Measurements from ENCODE around the gene TCHHL1.

Gene TCHHL1

DNA sequence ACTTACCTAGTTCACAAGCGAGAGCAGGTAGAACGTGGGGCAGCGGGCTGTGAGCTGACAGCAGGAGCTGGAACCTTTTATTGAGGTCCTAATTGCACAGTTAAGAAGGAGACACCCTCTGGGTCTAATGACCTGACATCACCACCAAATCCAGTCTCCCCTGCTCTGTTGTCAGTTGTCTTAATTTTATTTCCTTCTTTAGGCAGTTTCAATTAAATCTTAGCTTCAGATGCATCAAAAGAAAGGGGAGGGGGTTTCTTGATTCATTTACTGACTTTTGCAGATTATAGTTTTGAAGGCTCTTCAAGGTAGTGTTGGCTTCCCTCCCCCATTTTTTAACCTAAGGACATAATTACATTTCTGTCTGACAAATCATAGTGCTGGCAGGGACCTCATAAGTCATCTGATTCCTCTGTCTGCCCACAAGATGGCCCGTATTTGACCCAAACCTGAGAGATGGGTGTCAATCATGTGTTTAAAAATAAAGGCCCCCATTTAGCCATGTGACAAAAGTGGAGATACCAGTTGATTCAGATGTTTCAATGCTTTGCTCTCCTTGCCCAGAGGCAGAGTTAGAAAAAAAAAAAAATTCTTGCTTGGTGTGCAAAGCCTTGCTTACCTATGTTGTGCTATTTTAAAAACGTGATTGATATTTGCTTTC is at the start of gene TCHHL1:
TCHHL1 (minus strand) TSS at position 51 of the 661 bp plus-strand sequence. CDS start 921 bp downstream, outside the sequence.
- no peak for DNase-seq

- DNase-seq = no peak
These were observed 48.4 kb upstream of the TCHHL1 start for GRCh38 chr1:152137215-152137614.

- no peak for DNase-seq
These were observed 41.3 kb upstream of the TCHHL1 start for GRCh38 chr1:152130186-152130585.

GRCh38 chr1:152127673-152128072 is 38.8 kb upstream of the TCHHL1 start:
- DNase-seq = no peak

DNA sequence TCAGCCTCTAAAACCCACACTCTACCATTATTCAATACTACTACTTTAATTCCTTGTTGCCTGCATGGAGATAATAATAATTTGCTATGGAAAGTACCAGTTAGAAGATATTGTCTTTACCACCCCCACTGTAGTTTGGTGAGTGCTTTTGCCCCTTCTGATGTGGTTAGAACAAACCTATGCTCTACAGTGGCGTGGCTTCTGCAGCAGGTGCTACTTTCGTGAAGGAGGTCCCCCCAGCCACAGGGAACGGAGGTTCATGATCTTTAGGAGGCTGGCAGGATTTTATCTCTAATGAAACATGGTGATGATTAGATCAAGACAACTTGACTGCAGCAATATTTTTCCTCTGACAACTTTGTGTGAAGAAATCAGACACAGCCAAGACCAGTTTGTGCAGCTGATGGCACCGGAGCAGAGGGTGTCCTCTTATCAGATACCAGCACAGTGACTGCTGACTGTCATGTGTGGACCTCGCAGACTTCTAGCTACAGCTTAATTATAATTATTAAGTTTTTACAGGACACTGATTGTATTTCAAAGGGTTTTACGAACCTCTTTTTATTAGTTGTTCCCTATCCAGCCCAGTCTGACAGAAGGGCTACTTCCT is 37.1 kb upstream of the TCHHL1 start:
- DNase-seq = no peak

- DNase-seq = no peak
These were observed 30.1 kb upstream of the TCHHL1 start for GRCh38 chr1:152118915-152119314.

GRCh38 chr1:152115344-152115743 is 26.5 kb upstream of the TCHHL1 start, which contains the start of gene TCHH:
TSS of gene TCHH (minus strand) at chr1:152115444. CDS start at chr1:152114080, 1,364 bp downstream.
- no peak for DNase-seq

GRCh38 chr1:152112885-152113432 is 24.1 kb upstream of the TCHHL1 start:
- DNase-seq = no peak

DNA sequence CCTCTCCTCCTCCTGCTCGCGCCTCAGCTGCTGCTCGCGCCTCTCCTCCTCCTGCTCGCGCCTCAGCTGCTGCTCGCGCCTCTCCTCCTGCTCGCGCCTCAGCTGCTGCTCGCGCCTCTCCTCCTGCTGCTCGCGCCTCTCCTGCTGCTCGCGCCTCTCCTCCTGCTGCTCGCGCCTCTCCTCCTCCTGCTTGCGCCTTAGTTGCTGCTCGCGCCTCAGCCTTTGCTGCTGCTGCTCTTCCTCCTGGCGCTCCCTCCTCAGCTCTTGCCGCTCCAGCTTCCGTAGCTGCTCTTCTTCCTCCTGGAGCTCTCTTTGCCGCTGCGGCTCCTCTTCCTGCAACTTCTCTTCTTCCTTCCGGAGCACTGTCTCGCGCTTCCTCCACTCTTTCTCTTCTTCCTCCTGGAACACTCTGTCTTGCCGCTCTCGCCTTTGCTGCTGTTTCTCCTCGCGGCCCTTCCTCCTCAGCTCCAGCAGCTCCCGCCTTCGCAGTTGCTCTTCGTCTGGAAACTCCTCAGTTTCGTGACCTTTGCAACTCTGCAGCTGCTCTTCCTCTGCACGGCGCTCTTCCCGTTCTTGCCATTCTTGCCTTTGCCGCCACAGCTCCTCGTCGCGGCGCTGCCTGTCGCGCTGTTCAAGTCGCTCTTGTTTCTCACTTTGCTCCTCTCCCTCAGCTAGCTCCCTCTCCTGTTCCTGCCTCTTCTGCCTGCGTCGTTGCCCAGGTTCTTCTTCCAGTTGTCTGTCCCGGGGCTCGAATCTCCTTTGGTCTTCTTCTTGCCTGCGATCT is 23.4 kb upstream of the TCHHL1 start:
- DNase-seq = peak in 1 of 2 donors; percentile 21

DNA sequence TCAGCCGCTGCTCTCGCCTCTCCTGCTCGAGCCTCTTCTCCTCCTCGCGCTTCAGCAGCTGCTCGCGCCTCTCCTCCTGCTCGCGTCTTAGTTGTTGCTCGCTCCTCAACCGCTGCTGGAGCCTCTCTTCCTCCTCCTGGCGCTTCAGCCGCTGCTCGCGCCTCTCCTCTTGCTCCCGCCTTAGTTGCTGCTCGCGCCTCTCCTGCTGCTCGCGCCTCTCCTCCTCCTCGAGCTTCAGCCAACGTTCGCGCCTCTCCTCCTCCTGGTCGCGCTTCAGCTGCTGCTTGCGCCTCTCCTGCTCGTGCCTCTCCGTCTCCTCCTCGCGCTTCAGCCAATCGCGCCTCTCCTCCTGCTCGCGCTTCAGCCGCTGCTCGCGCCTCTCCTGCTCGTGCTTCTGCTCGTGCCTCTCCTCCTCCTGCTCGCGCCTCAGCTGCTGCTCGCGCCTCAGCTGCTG is 22.7 kb upstream of the TCHHL1 start:
- peak; percentile 29 to 50 for DNase-seq

DNA sequence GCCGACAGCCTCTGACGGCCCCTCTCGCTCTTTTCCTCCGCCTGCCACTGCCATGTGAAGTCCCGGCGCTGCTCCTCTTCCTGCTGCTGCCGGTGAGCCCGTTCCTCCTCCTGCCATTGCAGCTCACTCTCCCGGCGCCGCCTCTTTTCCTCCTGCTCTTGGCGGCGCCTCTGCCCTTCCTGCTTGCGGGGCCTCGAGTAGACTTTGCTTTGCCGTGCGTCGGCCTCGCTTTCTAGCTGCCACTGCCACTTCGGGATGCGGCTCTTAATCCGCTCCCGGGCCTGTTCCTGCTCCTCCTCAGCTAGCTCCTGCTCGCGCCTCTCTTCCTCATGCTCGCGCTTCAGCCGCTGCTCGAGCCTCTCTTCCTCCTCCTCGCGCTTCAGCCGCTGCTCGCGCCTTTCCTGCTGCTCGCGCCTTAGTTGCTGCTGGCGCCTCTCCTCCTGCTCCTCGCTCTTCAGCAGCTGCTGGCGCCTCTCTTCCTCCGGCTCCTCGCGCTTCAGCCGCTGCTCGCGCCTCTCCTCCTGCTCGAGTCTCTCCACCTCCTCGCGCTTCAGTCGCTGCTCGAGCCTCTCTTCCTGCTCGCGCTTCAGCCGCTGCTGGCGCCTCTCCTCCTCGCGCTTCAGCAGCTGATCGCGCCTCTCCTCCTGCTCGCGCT is 22.1 kb upstream of the TCHHL1 start:
- DNase-seq = peak; percentile 33 to 48

DNA sequence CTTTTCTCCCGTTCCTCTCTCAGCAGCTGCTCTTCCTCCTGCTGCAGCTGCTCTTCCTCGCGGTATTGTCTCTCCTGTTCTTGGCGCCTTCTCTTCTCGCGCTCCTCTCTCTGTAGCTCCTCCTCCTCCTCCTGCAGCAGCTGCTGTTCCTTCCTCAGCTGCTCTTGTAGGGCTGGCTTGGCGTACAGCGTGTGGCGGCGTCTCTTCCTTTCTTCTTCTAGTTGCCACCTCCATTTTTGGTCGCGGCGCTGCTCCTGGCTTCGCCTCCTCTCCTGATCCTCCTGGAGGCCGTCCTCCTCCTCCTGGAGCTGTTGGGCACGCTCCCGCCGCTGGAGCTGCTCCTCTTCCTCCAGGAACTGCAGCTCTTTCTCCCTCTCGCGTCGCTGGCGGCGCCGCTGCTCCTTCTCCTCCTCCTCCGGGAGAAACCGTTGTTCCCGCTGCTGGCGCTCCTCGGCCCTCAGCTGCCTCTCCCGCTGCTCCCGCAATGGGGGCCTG is 21.5 kb upstream of the TCHHL1 start:
- peak; percentile 22 to 48 for DNase-seq

- peak in 1 of 2 donors; percentile 2 for DNase-seq
These were observed 21.1 kb upstream of the TCHHL1 start for GRCh38 chr1:152109998-152110294.

DNA sequence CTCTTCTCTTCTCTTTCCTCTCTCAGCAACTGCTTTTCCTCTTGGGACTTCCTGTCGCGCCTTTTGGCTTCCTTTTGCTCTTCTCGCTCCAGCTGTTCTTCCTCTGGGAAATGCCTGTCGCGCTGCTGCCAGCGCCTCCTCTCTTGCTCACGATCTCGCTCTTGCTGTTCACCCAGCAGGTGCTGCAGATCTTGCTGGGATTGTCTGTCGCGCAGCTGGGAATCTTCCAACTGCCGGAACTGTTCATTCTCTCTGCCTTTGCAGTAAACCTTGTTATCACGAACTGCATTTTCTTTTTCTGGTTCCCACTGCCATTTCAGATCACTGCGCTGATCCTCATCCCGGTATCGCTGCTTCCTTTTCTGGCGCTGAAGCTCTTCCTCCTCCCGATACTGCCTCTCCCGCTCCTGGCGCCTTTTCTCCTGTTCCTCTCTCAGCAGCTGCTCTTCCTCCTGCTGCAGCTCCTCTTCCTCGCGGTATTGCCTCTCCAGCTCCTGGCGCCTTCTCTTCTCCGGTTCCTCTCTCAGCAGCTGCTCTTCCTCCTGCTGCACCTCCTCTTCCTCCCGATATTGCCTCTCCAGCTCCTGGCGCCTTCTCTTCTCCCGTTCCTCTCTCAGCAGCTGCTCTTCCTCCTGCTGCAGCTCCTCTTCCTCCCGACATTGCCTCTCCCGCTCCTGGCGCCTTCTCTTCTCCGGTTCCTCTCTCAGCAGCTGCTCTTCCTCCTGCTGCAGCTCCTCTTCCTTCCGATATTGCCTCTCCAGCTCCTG is 20.6 kb upstream of the TCHHL1 start:
- no peak for DNase-seq

DNA sequence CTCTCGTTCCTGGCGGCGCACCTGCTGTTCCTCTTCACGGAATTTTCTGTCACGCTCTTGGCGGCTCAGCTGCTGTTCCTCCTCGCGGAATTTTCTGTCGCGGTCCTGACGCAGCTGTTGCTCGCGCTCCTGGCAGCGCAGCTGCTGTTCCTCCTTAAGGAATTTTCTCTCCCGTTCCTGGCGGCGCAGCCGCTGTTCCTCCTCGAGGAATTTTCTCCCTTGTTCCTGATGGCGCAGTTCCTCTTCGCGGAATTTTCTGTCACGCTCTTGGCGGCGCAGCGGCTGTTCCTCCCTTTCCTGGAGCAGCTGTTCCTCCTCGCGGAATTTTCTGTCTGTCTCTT is 20.0 kb upstream of the TCHHL1 start:
- DNase-seq = no peak

DNA sequence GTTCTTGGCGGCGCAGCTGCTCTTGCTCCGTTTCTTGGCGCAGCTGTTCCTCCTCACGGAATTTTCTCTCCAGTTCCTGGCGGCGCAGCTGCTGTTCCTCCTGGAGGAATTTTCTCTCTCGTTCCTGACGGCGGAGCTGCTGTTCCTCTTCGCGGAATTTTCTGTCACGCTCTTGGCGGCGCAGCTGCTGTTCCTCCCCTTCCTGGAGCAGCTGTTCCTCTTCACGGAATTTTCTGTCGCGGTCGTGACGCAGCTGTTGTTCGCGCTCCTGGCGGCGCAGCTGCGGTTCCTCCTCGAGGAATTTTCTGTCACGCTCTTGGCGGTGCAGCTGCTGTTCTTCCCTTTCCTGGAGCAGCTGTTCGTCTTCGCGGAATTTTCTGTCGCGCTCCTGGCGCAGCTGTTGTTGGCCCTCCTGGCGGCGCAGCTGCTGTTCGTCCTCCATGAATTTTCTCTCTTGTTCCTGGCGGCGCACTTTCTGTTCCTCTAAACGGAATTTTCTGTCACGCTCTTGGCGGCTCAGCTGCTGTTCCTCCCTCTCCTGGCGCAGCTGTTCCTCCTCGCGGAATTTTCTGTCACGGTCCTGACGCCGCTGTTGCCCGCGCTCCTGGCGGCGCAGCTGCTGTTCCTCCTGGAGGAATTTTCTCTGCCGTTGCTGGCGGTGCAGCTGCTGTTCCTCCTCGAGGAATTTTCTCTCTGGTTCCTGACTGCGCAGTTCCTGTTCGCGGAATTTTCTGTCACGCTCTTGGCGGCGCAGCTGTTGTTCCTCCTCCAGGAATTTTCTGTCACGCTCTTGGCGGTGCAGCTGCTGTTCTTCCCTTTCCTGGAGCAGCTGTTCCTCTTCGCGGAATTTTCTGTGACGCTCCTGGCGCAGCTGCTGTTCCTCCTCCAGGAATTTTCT is 19.4 kb upstream of the TCHHL1 start:
- DNase-seq = peak in 1 of 2 donors; percentile 5

DNA sequence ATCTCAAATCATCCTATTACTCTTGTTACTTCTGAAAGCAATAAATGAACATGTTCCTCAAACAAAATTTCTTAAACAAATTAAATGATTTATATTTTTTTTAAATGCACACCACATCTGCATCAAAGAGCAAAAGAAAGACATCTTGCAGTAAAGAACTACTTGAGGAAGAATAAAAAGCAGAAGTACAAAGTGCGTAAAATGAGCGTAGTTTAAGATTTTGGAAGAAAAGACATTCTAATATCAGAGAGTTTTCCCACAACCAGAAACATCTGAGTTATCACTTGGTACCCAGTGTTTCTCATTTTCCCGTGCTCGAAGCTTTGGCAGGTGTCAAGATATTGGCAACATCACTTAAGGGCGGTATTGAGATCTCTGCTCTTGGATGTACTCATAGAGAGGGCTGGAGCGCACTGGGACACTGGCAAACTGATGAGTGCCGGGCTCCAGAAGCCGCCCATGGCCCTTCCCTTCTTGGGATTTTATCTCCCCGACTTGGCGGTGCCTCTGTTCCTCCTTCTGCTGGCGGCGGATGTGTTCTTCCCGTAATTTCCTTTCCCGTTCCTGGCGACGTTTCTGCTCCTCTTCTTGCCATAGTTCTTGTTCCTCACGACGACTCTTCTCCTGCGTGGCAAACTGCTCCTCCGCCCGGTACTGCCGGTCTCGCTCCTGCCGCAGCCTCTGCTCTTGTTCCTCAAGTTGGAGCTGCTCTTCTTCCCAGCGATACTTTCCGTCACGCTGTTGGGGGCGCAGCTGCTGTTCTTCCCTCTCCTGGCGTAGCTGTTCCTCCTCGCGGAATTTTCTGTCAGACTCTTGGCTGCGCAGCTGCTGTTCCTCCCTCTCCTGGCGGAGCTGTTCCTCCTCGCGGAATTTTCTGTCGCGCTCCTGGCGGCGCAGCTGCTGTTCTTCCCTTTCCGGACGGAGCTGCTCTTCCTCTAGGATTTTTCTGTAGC is 18.4 kb upstream of the TCHHL1 start:
- peak in 1 of 2 donors; percentile 11 for DNase-seq

- DNase-seq = no peak
These were observed 16.0 kb upstream of the TCHHL1 start for GRCh38 chr1:152104854-152105253.

DNA sequence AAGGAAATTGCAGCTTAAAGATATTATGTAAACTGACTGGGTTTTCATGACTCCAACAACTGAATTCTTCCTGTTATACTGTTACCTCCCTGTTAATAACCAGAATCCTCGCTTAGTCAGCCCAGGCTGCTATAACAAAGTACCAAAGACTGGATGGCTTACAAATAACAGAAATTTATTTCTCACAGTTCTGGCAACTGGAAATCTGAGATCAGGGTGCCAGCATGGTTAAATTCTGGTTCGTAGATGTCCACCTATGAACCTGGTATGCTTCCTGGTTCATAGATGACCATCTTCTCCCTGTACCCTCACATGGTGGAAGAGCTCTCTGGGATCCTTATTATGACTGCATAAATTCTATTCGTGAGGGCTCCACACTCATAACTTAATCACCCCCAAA is 8.1 kb upstream of the TCHHL1 start:
- DNase-seq = no peak

GRCh38 chr1:152086760-152087159 is 2.1 kb downstream of the TCHHL1 start:
- no peak for DNase-seq
